ENCODE measurements around the gene C14orf93.

DNA sequence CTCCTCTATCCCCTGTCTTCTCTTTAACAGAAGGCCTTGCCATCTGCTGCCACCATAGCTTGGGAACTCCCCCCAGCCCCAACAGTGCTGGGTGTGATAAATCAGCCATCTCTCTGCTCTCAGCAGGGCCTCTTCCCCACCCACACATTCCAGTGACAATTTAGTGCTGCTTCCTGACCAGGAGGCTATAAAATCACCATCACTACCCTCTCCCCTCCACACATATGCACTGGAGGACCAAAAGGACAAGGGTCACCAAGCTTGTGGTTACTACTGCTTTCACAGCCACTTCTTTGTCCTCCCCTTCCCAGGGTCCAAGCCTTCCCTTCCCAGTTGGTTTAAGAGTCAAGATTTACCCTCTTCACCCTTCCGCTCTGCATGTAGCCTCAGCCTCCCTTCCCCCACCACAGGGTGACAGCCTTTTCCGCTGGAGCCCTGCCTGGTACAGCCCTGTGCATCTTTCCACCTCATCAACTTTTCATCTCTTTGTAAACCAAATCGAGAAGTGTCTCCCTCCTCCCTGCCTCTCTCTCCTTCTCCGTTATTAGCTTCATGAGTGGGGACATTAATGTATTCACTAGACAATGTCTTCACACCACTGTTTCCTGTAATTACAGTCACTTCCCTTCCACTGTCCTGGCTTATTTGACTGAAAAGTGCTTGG, 15.3 kb upstream of the C14orf93 start:
- TF ChIP-seq, protein P1, sequence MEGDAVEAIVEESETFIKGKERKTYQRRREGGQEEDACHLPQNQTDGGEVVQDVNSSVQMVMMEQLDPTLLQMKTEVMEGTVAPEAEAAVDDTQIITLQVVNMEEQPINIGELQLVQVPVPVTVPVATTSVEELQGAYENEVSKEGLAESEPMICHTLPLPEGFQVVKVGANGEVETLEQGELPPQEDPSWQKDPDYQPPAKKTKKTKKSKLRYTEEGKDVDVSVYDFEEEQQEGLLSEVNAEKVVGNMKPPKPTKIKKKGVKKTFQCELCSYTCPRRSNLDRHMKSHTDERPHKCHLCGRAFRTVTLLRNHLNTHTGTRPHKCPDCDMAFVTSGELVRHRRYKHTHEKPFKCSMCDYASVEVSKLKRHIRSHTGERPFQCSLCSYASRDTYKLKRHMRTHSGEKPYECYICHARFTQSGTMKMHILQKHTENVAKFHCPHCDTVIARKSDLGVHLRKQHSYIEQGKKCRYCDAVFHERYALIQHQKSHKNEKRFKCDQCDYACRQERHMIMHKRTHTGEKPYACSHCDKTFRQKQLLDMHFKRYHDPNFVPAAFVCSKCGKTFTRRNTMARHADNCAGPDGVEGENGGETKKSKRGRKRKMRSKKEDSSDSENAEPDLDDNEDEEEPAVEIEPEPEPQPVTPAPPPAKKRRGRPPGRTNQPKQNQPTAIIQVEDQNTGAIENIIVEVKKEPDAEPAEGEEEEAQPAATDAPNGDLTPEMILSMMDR (IDR thresholded peaks at IDR 0.05), result no peak
- TF ChIP-seq ZFX (IDR thresholded peaks at IDR 0.05; ENCODE audit: borderline replicate concordance), result no peak

All from 22Rv1 (cell line).